A673 (cell line): ENCODE results near the gene OTULINL. TPM values are rescaled to one million over a fixed set of nuclear protein-coding genes. Genes with fewer than 3 reads are reported as not detected.

Experiments
- BruUV-seq: library from RNA; stranded (reverse); fragments of 400-500 nt; replicated peaks from 2 replicates; lab custom pipeline; 2021; lab: Mats Ljungman, UMichigan
- CTCF ChIA-PET: fragments of 300-600 bp; sonication (Branson Sonifier 250); formaldehyde crosslinking; loops from one replicate; lab custom pipeline; 2022; ENCODE audit warnings: antibody characterized with exemption; lab: Charles Lee
- POLR2A ChIA-PET: fragments of 300-600 bp; sonication (Branson Sonifier 250); formaldehyde crosslinking; loops from one replicate; lab custom pipeline; 2022; ENCODE audit warnings: antibody characterized with exemption; ENCODE audit not compliant: low non-redundant PET; lab: Charles Lee
- DNase-seq: peaks from one replicate; pipeline ENCODE4 v3.0.0-alpha.2; 2015; ENCODE audit warnings: low spot score
- H3K27ac ChIP-seq: fragments of 200-600 bp; sonication (generic); 2 replicates; pipeline ENCODE4 v1.5.1; 2016; ENCODE audit warnings: mixed run types, low read depth, mild to moderate bottlenecking, mixed read lengths, antibody characterized with exemption, low read length; ENCODE audit not compliant: poor library complexity, severe bottlenecking
- H3K27me3 ChIP-seq: fragments of 200-600 bp; sonication (generic); replicated peaks from 2 replicates; pipeline ENCODE4 v1.6.1; 2017; ENCODE audit warnings: mixed run types, low read depth, mild to moderate bottlenecking, mixed read lengths, antibody characterized with exemption, low read length; ENCODE audit not compliant: insufficient read depth, poor library complexity
- H3K36me3 ChIP-seq: fragments of 200-600 bp; sonication (generic); 2 replicates; pipeline ENCODE4 v1.6.1; 2016; ENCODE audit warnings: mixed run types, mild to moderate bottlenecking, mixed read lengths, antibody characterized with exemption, low read length; ENCODE audit not compliant: insufficient read depth, poor library complexity, severe bottlenecking
- H3K4me1 ChIP-seq: fragments of 200-600 bp; sonication (generic); 2 replicates; pipeline ENCODE4 v1.6.1; 2017; ENCODE audit warnings: mixed run types, mild to moderate bottlenecking, mixed read lengths, antibody characterized with exemption, low read length; ENCODE audit not compliant: insufficient read depth, poor library complexity, severe bottlenecking
- H3K4me3 ChIP-seq: fragments of 200-600 bp; sonication (generic); 2 replicates; pipeline ENCODE4 v1.5.1; 2016; ENCODE audit warnings: low read depth, mixed run types, mild to moderate bottlenecking, mixed read lengths, low read length; ENCODE audit not compliant: poor library complexity, severe bottlenecking
- H3K9me3 ChIP-seq: fragments of 200-600 bp; sonication (generic); 2 replicates; pipeline ENCODE4 v1.6.1; 2016; ENCODE audit warnings: mixed run types, low read depth, mild to moderate bottlenecking, mixed read lengths, antibody characterized with exemption, low read length; ENCODE audit not compliant: poor library complexity, severe bottlenecking
- EZH2 ChIP-seq: fragments of 200-600 bp; sonication (generic); IDR thresholded peaks from 2 replicates; pipeline ENCODE4 v1.6.1; 2017; ENCODE audit warnings: borderline replicate concordance, low read depth, mild to moderate bottlenecking, mixed read lengths, antibody characterized with exemption, low read length; ENCODE audit not compliant: poor library complexity, severe bottlenecking
- intact Hi-C: fragments of 100-400 bp; cut with micrococcal nuclease; formaldehyde crosslinking; loops from one replicate; pipeline ENCODE4 v1.10.0; 2022; ENCODE audit not compliant: unreplicated experiment
- total RNA-seq: library from RNA; stranded (reverse); gene quantifications from 2 replicates; pipeline ENCODE4 v1.2.3, GENCODE V29; 2021
- TF ChIP-seq, protein P1 (sequence below): fragments of 300-800, 200-600 bp; sonication (generic); conservative IDR thresholded peaks from 2 replicates; pipeline ENCODE4 v1.5.1; 2017; ENCODE audit warnings: low read depth, mild to moderate bottlenecking, antibody characterized with exemption, low read length, moderate library complexity, mixed read lengths

OTULINL gene
- total RNA-seq, 1 experiment from 2014 or later = 0.13 TPM

DNA sequence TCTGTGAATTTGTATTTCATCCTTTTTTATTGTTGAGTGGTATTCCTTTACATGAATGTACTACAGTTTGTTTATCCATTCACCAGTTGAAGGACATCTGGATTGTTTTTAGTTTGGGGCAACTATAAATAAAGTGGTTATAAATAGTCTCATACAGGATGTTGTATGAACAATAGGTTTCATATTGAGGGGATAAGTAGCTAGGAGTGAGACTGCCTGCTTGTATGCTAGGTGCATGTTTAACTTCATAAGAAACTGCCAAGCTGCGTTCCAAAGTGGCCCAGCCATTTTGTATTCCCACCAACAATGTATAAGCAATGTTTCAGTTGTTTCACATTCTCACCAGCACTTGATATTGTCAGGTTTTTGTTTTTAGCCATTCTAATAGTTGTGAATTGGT, 21.5 kb downstream of the OTULINL start:
- Histone ChIP-seq H3K9me3 (no peaks in the 10 kb centered on the region), H3K36me3 (no peaks in the 10 kb centered on the region), H3K4me3 (no peak overlapping the region), H3K4me1 (no peaks in the 10 kb centered on the region), H3K27ac (no peak overlapping the region), H3K27me3 (peaks cover 13% of the 10 kb centered on the region)
- TF ChIP-seq, protein P1, sequence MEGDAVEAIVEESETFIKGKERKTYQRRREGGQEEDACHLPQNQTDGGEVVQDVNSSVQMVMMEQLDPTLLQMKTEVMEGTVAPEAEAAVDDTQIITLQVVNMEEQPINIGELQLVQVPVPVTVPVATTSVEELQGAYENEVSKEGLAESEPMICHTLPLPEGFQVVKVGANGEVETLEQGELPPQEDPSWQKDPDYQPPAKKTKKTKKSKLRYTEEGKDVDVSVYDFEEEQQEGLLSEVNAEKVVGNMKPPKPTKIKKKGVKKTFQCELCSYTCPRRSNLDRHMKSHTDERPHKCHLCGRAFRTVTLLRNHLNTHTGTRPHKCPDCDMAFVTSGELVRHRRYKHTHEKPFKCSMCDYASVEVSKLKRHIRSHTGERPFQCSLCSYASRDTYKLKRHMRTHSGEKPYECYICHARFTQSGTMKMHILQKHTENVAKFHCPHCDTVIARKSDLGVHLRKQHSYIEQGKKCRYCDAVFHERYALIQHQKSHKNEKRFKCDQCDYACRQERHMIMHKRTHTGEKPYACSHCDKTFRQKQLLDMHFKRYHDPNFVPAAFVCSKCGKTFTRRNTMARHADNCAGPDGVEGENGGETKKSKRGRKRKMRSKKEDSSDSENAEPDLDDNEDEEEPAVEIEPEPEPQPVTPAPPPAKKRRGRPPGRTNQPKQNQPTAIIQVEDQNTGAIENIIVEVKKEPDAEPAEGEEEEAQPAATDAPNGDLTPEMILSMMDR = no peak
- no peak for TF ChIP-seq EZH2
- no peak for DNase-seq
- BruUV-seq = no TSS peak
- CTCF ChIA-PET = no interaction called here
- intact Hi-C loops = no loop called here
- POLR2A ChIA-PET = no interaction called here

DNA sequence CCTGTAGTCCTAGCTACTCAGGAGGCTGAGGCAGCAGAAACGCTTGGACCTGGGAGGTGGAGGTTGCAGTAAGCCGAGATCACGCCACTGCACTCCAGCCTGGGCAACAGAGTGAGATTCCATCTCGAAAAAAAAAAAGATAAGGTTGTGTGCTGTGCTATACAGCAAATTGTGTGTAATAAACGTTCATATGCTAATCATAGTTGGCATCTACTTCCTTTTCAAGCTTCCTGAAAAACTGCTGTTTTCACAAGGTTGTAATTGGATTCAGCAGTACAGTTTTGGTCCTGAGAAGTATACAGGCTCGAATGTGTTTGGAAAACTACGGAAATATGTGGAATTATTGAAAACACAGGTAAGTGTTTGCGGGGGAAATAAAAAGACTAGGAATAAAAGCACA, 25.5 kb downstream of the OTULINL start:
- H3K4me3 ChIP-seq = no peak overlapping the region
- H3K27ac ChIP-seq = no peak overlapping the region
- POLR2A ChIA-PET = no interaction called here
- CTCF ChIA-PET = no interaction called here
- H3K9me3 ChIP-seq = no peaks in the 10 kb centered on the region
- BruUV-seq = no TSS peak
- peaks cover 6% of the 10 kb centered on the region for H3K27me3 ChIP-seq
- H3K36me3 ChIP-seq = no peaks in the 10 kb centered on the region
- DNase-seq = no peak
- intact Hi-C loops = no loop called here
- TF ChIP-seq, protein P1 = no peak
- TF ChIP-seq EZH2 = no peak
- no peaks in the 10 kb centered on the region for H3K4me1 ChIP-seq

DNA sequence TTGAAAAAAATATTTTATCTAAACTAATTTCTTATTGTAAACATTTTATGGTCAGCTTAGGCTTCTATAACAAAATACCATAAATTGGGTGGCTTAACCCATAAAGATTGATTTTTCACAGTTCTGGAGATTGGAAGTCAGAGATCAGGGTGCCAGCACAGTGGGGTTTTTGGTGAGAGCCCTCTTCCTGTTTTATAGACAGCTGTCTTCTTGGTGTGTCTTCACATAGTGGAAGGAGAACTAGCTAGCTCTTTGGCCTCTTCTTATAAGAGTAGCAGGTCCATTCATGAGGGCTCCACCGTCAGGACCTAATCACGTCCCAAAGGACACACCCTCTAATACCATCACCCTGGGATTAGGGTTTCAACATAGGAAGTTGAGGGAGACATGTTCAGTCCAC, 26.6 kb downstream of the OTULINL start:
- H3K4me3 ChIP-seq = no peak overlapping the region
- intact Hi-C loops = no loop called here
- DNase-seq = no peak
- no peaks in the 10 kb centered on the region for H3K9me3 ChIP-seq
- no TSS peak for BruUV-seq
- CTCF ChIA-PET = no interaction called here
- POLR2A ChIA-PET = no interaction called here
- no peaks in the 10 kb centered on the region for H3K36me3 ChIP-seq
- H3K27ac ChIP-seq = no peak overlapping the region
- peaks cover 4% of the 10 kb centered on the region for H3K27me3 ChIP-seq
- no peaks in the 10 kb centered on the region for H3K4me1 ChIP-seq
- TF ChIP-seq EZH2 = no peak
- TF ChIP-seq, protein P1 = no peak
